Suppressor macrophage (primary cell): Measurements from ENCODE around the gene HEPACAM2.

Experiments used
- DNase-seq, 4 experiments: peaks; one replicate each; pipeline ENCODE4 v3.0.0-alpha.2; 2020 to 2022

Gene HEPACAM2

GRCh38 chr7:93202594-93203250 is 23.5 kb downstream of the HEPACAM2 start:
- peak; percentile 10 to 72 (median 51) for DNase-seq

GRCh38 chr7:93198472-93198871 is 27.8 kb downstream of the HEPACAM2 start:
- DNase-seq = no peak

- peak; percentile 26 to 68 (median 54) for DNase-seq
These were observed 29.9 kb downstream of the HEPACAM2 start for GRCh38 chr7:93196336-93196735.

- peak in 3 of 4 experiments; percentile 19 to 63 (median 57) for DNase-seq
These were observed 31.9 kb downstream of the HEPACAM2 start for GRCh38 chr7:93194386-93194785.

GRCh38 chr7:93188870-93189634 is 37.2 kb downstream of the HEPACAM2 start:
- no peak for DNase-seq

GRCh38 chr7:93185303-93186027 is 40.8 kb downstream of the HEPACAM2 start:
- DNase-seq = peak in 3 of 4 experiments; percentile 5 to 29 (median 27)

GRCh38 chr7:93179173-93179572 is 47.1 kb downstream of the HEPACAM2 start:
- no peak for DNase-seq

- DNase-seq = peak in 2 of 4 experiments; percentile 56 to 65
These were observed 48.1 kb downstream of the HEPACAM2 start for GRCh38 chr7:93178213-93178612.

- DNase-seq = peak in 1 of 4 experiments; percentile 15
These were observed 49.2 kb downstream of the HEPACAM2 start for GRCh38 chr7:93176992-93177580.

GRCh38 chr7:93175219-93175618 is 51.0 kb downstream of the HEPACAM2 start:
- no peak for DNase-seq

GRCh38 chr7:93172683-93173082 is 53.6 kb downstream of the HEPACAM2 start:
- DNase-seq = no peak

GRCh38 chr7:93171606-93172226 is 54.6 kb downstream of the HEPACAM2 start:
- DNase-seq = peak in 3 of 4 experiments; percentile 10 to 28 (median 22)

GRCh38 chr7:93165447-93165846 is 60.8 kb downstream of the HEPACAM2 start:
- peak in 2 of 4 experiments; percentile 22 to 45 for DNase-seq

GRCh38 chr7:93164766-93165165 is 61.5 kb downstream of the HEPACAM2 start:
- DNase-seq = no peak

- no peak for DNase-seq
These were observed 65.0 kb downstream of the HEPACAM2 start for GRCh38 chr7:93161181-93161762.

- no peak for DNase-seq
These were observed 65.9 kb downstream of the HEPACAM2 start for GRCh38 chr7:93160410-93160809.

GRCh38 chr7:93159490-93159889 is 66.8 kb downstream of the HEPACAM2 start:
- no peak for DNase-seq

GRCh38 chr7:93156884-93157283 is 69.4 kb downstream of the HEPACAM2 start:
- no peak for DNase-seq

- DNase-seq = peak in 3 of 4 experiments; percentile 58 to 65 (median 59)
These were observed 76.0 kb downstream of the HEPACAM2 start for GRCh38 chr7:93150200-93150835.

- DNase-seq = no peak
These were observed 77.5 kb downstream of the HEPACAM2 start for GRCh38 chr7:93148727-93149126.

GRCh38 chr7:93148144-93148543 is 78.1 kb downstream of the HEPACAM2 start, which contains the start of gene SAMD9L:
Gene SAMD9L (minus strand): TSS chr7:93148385. CDS start chr7:93135971, 12,414 bp downstream.
- peak; percentile 17 to 61 (median 47) for DNase-seq
